HepG2 (cell line): ENCODE data around the gene GIPC2. TPM values are rescaled to one million over a fixed set of nuclear protein-coding genes. Genes with fewer than 3 reads are reported as not detected.

Source experiments
- ATAC-seq: fragments of 200-7000 bp; cut with Tn5 transposase; 3 replicates; pipeline ENCODE4 v1.9.1; 2020; ENCODE audit warnings: mild to moderate bottlenecking, moderate library complexity
- BruUV-seq: library from RNA; stranded (reverse); fragments of 400-500 nt; replicated peaks from 2 replicates; lab custom pipeline; 2021; lab: Mats Ljungman, UMichigan
- CTCF ChIA-PET: fragments of 300-600 bp; formaldehyde crosslinking; extraction: SDS; loops from one replicate; lab custom pipeline; 2021; ENCODE audit warnings: low total read pairs, inconsistent platforms, low intra/inter-chr PET ratio; lab: Yijun Ruan, JAX
- POLR2A ChIA-PET: fragments of 350-600 bp; sonication (Branson Sonifier 250); formaldehyde crosslinking; loops from one replicate; lab custom pipeline; 2020; ENCODE audit warnings: antibody characterized with exemption, inconsistent platforms; lab: Yijun Ruan, JAX
- DNase-seq: peaks from one replicate; pipeline ENCODE4 v3.0.0-alpha.2; 2015; ENCODE audit warnings: low spot score
- FAIRE-seq: peaks from 3 replicates; lab custom pipeline; 2011; peaks lifted over from hg19 to GRCh38; lab: Jason Lieb, UNC
- H2AFZ ChIP-seq: one replicate; pipeline ENCODE4 v1.6.1; 2011; ENCODE audit warnings: low read length, inconsistent platforms
- H3K27ac ChIP-seq: fragments of 300-600 bp; 3 replicates; pipeline ENCODE4 v1.8.0; 2011; ENCODE audit warnings: mixed run types, mild to moderate bottlenecking, mixed read lengths, low read length, inconsistent platforms; ENCODE audit not compliant: insufficient read depth; ENCODE audit errors: extremely low read length
- H3K27me3 ChIP-seq, 2 experiments: fragments of 200-600 bp in 1 of 2; 2 replicates in 1 of 2; 3 replicates in 1 of 2; pipeline versions ENCODE4 v1.6.0 to v1.8.0; 2011; ENCODE audit warnings: low read length in 2 of 2, mild to moderate bottlenecking in 2 of 2, moderate library complexity in 2 of 2, inconsistent platforms in 1 of 2; ENCODE audit not compliant: insufficient read depth in 2 of 2, control insufficient read depth in 1 of 2
- H3K36me3 ChIP-seq, 2 experiments: fragments of 200-600 bp in 1 of 2; replicated peaks in 1 of 2; 2 replicates in 1 of 2; 3 replicates in 1 of 2; pipeline versions ENCODE4 v1.5.1 to v1.8.0; 2011; ENCODE audit warnings: low read length in 2 of 2, inconsistent platforms in 1 of 2; ENCODE audit not compliant: insufficient read depth in 2 of 2, control insufficient read depth in 1 of 2
- H3K4me1 ChIP-seq: 2 replicates; pipeline ENCODE4 v1.5.1; 2012; ENCODE audit warnings: low read length, inconsistent platforms; ENCODE audit not compliant: insufficient read depth
- H3K4me2 ChIP-seq: 2 replicates; pipeline ENCODE4 v1.6.0; 2011; ENCODE audit warnings: low read depth, low read length, inconsistent platforms
- H3K4me3 ChIP-seq, 3 experiments: fragments of 200-600 bp in 1 of 3; sonication (generic), shearing (Covaris generic) in 1 of 3; replicated peaks in 1 of 3; 2 replicates each; pipeline ENCODE4 v1.5.1; 2011 to 2016; ENCODE audit warnings: low read length in 3 of 3, inconsistent platforms in 2 of 3, low read depth in 2 of 3, mild to moderate bottlenecking in 2 of 3, control low read depth in 1 of 3, mixed read lengths in 1 of 3; ENCODE audit not compliant: insufficient read depth in 1 of 3
- H3K79me2 ChIP-seq: one replicate; pipeline ENCODE4 v1.6.1; 2011; ENCODE audit warnings: low read length, inconsistent platforms; ENCODE audit not compliant: insufficient read depth
- H3K9ac ChIP-seq: 2 replicates; pipeline ENCODE4 v1.6.0; 2011; ENCODE audit warnings: mild to moderate bottlenecking, low read depth, low read length, inconsistent platforms; ENCODE audit not compliant: insufficient read depth
- H3K9me3 ChIP-seq: 2 replicates; pipeline ENCODE4 v1.5.1; 2012; ENCODE audit warnings: mild to moderate bottlenecking, low read length
- H4K20me1 ChIP-seq: 2 replicates; pipeline ENCODE4 v1.6.0; 2011; ENCODE audit warnings: inconsistent platforms, mild to moderate bottlenecking, low read length, moderate library complexity; ENCODE audit not compliant: insufficient read depth
- ATF1 ChIP-seq: IDR thresholded peaks from 2 replicates; pipeline ENCODE4 v1.6.1; 2016; ENCODE audit warnings: mild to moderate bottlenecking, control low read depth
- whole genome bisulfite sequencing: methylation state at CpG from one replicate; pipeline ENCODE4 v1.1.6; 2017; ENCODE audit warnings: low lambda C conversion rate; 5-methylcytosine and 5-hydroxymethylcytosine counted together
- in situ Hi-C: cut with HindIII; loops from 2 replicates; pipeline ENCODE4 v1.10.0; 2017; ENCODE audit warnings: low pct_unique_long_range_greater_than_20kb; ENCODE audit not compliant: extremely low pct_ligation_motif_present
- intact Hi-C: fragments of 100-400 bp; cut with micrococcal nuclease; formaldehyde crosslinking; loops from one replicate; pipeline ENCODE4 v1.10.0; 2022; ENCODE audit not compliant: unreplicated experiment
- polyA plus RNA-seq, 8 experiments: library from polyadenylated mRNA; depleted of rRNA in 3 of 8; stranded (reverse) in 7 of 8; unstranded in 1 of 8; fragments of >200 nt; fragmentation: Illumina TruSeq in 4 of 8; extraction: Trizol in 4 of 8; gene quantifications; 2 replicates each; pipeline versions ENCODE4 v1.2.1 to v1.2.3, GENCODE V29; 2011 to 2016; ENCODE audit warnings: low read depth in 4 of 8, missing spikeins in 1 of 8, mixed read lengths in 1 of 8; ENCODE audit not compliant: insufficient read depth in 1 of 8
- total RNA-seq, 5 experiments: library from RNA; depleted of rRNA; stranded (reverse); fragments of >200 nt; fragmentation: Illumina TruSeq; extraction: Trizol; gene quantifications; 2 replicates each; pipeline ENCODE4 v1.2.3, GENCODE V29; 2016; ENCODE audit warnings: low read depth in 1 of 5
- TF ChIP-seq, protein P1 (sequence below): sonication (generic); formaldehyde crosslinking; IDR thresholded peaks from 2 replicates; pipeline ENCODE4 v1.4.0; 2020; ENCODE audit warnings: missing genetic modification reagents

GIPC2 gene
- total and polyA plus RNA-seq, 2 of the 13 experiments (the other 11 are each of a cell fraction or from before 2014, with no cell fraction given), result 6.1 to 21.6 TPM

GRCh38 chr1:78070210-78070609, 24.4 kb downstream of the GIPC2 start:
- FAIRE-seq (no peak), DNase-seq (no peak), ATAC-seq (no peak)
- peaks cover 14% of the 10 kb centered on the region for H3K4me1 ChIP-seq
- intact Hi-C loops, result no loop called here
- in situ Hi-C loops, result no loop called here
- no peak overlapping the region for H3K27ac ChIP-seq
- WGBS, result 90% methylated on average over 2 of the region's 2 CpGs
- peaks cover 19% of the 10 kb centered on the region for H3K79me2 ChIP-seq
- no peak overlapping the region for H3K4me3 ChIP-seq
- no peaks in the 10 kb centered on the region; the same call in 1 of the 2 replicates for H4K20me1 ChIP-seq
- no TSS peak for BruUV-seq
- ChIA-PET POLR2A (no interaction called here), CTCF (no interaction called here)
- H3K36me3 ChIP-seq, result no peaks in the 10 kb centered on the region
- no peaks in the 10 kb centered on the region for H3K9me3 ChIP-seq
- TF ChIP-seq, protein P1, sequence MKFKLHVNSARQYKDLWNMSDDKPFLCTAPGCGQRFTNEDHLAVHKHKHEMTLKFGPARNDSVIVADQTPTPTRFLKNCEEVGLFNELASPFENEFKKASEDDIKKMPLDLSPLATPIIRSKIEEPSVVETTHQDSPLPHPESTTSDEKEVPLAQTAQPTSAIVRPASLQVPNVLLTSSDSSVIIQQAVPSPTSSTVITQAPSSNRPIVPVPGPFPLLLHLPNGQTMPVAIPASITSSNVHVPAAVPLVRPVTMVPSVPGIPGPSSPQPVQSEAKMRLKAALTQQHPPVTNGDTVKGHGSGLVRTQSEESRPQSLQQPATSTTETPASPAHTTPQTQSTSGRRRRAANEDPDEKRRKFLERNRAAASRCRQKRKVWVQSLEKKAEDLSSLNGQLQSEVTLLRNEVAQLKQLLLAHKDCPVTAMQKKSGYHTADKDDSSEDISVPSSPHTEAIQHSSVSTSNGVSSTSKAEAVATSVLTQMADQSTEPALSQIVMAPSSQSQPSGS (CRISPR knock-in tag), result no peak
- H3K27me3 ChIP-seq, result no peaks in the 10 kb centered on the region
- H3K9ac ChIP-seq, result no peak overlapping the region
- no peak overlapping the region for H3K4me2 ChIP-seq
- no peak overlapping the region for H2AFZ ChIP-seq

DNA sequence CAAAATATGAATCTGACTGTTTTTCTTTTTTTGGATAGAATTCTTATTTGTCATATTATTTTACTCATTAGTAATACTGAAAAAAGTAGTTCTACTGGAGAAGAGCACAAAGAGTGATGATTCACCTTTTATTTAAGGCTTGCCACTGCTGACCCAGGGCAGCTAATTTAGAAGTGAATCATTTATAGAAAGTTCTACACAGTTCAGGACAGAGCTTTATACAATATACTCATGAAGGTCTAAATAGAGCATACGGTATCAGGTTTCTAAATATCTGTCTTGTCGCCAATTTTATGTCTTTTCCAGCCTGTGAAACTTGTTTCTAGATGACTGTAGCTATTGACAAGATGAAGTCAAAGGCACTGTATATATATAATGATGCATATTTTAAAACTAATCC, 25.0 kb downstream of the GIPC2 start:
- DNase-seq, result no peak
- no peak overlapping the region for H3K9ac ChIP-seq
- WGBS, result 96% methylated on average over 2 of the region's 2 CpGs
- no peak overlapping the region for H2AFZ ChIP-seq
- no peak overlapping the region for H3K4me3 ChIP-seq
- no peak overlapping the region for H3K27ac ChIP-seq
- H3K27me3 ChIP-seq, result no peaks in the 10 kb centered on the region
- ChIA-PET POLR2A (no interaction called here), CTCF (no interaction called here)
- no peak for TF ChIP-seq ATF1 (CRISPR knock-in tag)
- H3K4me1 ChIP-seq, result peaks cover 14% of the 10 kb centered on the region
- FAIRE-seq, result no peak
- in situ Hi-C loops (no loop called here), intact Hi-C loops (no loop called here)
- H3K9me3 ChIP-seq, result no peaks in the 10 kb centered on the region
- peaks cover 19% of the 10 kb centered on the region for H3K79me2 ChIP-seq
- no peaks in the 10 kb centered on the region; the same call in 1 of the 2 replicates for H4K20me1 ChIP-seq
- no TSS peak for BruUV-seq
- no peak for ATAC-seq
- no peaks in the 10 kb centered on the region for H3K36me3 ChIP-seq
- no peak overlapping the region for H3K4me2 ChIP-seq
